Gastroesophageal sphincter (tissue), 4 donors: ENCODE data around the gene MKLN1. TPM values are rescaled to one million over a fixed set of nuclear protein-coding genes. Genes with fewer than 3 reads are reported as not detected.

ENCODE experiments used
- ATAC-seq: fragments of 150-250 bp; one replicate; pipeline ENCODE4 v1.9.1; 2016; ENCODE audit warnings: mild to moderate bottlenecking, moderate library complexity
- H3K27ac ChIP-seq, 4 donors: fragments of 200-600 bp; sonication (generic) in 3 of 4; 1 replicate in 3 of 4; 2 replicates in 1 of 4; pipeline ENCODE4 v1.5.1; 2016 to 2019
- H3K27me3 ChIP-seq: fragments of 200-600 bp; sonication (generic); one replicate; pipeline ENCODE4 v1.5.1; 2019
- H3K36me3 ChIP-seq, 2 donors: fragments of 200-600 bp; sonication (generic); one replicate each; pipeline ENCODE4 v1.5.1; 2019; ENCODE audit warnings: control low read depth in 1 of 2
- H3K4me1 ChIP-seq, 3 donors: fragments of 200-600 bp; sonication (generic); 1 replicate in 2 of 3; 2 replicates in 1 of 3; pipeline ENCODE4 v1.5.1; 2016 to 2019; ENCODE audit warnings: control low read depth in 2 of 3
- H3K4me3 ChIP-seq, 2 donors: fragments of 200-600 bp; sonication (generic); one replicate each; pipeline ENCODE4 v1.5.1; 2019; ENCODE audit warnings: mild to moderate bottlenecking in 1 of 2, moderate library complexity in 1 of 2
- H3K9me3 ChIP-seq, 3 donors: fragments of 200-600 bp; sonication (generic); one replicate each; pipeline ENCODE4 v1.5.1; 2017 to 2019; ENCODE audit warnings: control low read depth in 2 of 3
- EP300 ChIP-seq: sonication (generic); formaldehyde crosslinking; IDR thresholded peaks from one replicate; pipeline ENCODE4 v1.6.1; 2017; ENCODE audit warnings: antibody characterized with exemption, mild to moderate bottlenecking
- POLR2A ChIP-seq, 2 donors: fragments of 450-650 bp; IDR thresholded peaks; one replicate each; pipeline ENCODE4 v1.6.1; 2017; ENCODE audit warnings: antibody characterized with exemption in 2 of 2, mild to moderate bottlenecking in 2 of 2, moderate library complexity in 1 of 2
- POLR2AphosphoS5 ChIP-seq: sonication (generic); formaldehyde crosslinking; IDR thresholded peaks from one replicate; pipeline ENCODE4 v1.6.1; 2017; ENCODE audit warnings: antibody characterized with exemption
- WGBS, 2 donors: methylation state at CpG; one replicate each; pipeline ENCODE4 v1.1.5; 2018; ENCODE audit warnings: low coverage in 1 of 2; 5-methylcytosine and 5-hydroxymethylcytosine counted together
- total RNA-seq, 4 donors: library from RNA; depleted of rRNA; stranded (reverse); fragments of >200 nt; gene quantifications; one replicate each; pipeline ENCODE4 v1.1.0, GENCODE V29; 2016
- TF ChIP-seq, protein P1 (sequence below), 4 experiments: fragments of 200-600 bp in 2 of 4; fragments of 450-650 bp in 2 of 4; sonication (generic) in 1 of 4; IDR thresholded peaks; one replicate each; pipeline ENCODE4 v1.5.1; 2017 to 2019; ENCODE audit warnings: antibody characterized with exemption in 4 of 4, mild to moderate bottlenecking in 2 of 4, moderate library complexity in 2 of 4

MKLN1 gene
- total RNA-seq, 4 donors from 2014 or later = 40.4 to 82.8 (median 58.6) TPM

GRCh38 chr7:131335639-131336381 lies 8.1 kb downstream of the MKLN1 start:
- 64 to 76% methylated on average over 2 of the region's 2 CpGs for WGBS, 2 donors
- no peak for ATAC-seq
- H3K27me3 ChIP-seq = no peaks in the 10 kb centered on the region

GRCh38 chr7:131336956-131337355 lies 9.3 kb downstream of the MKLN1 start:
- no peak overlapping the region for H3K27ac ChIP-seq
- peaks cover 0 to 48% (median 0%) of the 10 kb centered on the region in 3 donors for H3K4me1 ChIP-seq
- TF ChIP-seq POLR2A (IDR thresholded peaks at IDR 0.05) (no peak), EP300 (no peak), POLR2AphosphoS5 (no peak)
- TF ChIP-seq, protein P1, sequence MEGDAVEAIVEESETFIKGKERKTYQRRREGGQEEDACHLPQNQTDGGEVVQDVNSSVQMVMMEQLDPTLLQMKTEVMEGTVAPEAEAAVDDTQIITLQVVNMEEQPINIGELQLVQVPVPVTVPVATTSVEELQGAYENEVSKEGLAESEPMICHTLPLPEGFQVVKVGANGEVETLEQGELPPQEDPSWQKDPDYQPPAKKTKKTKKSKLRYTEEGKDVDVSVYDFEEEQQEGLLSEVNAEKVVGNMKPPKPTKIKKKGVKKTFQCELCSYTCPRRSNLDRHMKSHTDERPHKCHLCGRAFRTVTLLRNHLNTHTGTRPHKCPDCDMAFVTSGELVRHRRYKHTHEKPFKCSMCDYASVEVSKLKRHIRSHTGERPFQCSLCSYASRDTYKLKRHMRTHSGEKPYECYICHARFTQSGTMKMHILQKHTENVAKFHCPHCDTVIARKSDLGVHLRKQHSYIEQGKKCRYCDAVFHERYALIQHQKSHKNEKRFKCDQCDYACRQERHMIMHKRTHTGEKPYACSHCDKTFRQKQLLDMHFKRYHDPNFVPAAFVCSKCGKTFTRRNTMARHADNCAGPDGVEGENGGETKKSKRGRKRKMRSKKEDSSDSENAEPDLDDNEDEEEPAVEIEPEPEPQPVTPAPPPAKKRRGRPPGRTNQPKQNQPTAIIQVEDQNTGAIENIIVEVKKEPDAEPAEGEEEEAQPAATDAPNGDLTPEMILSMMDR (IDR thresholded peaks at IDR 0.05) = no peak
- H3K36me3 ChIP-seq = no peaks in the 10 kb centered on the region
- WGBS, 2 donors = 90 to 94% methylated on average over 2 of the region's 2 CpGs
- H3K4me3 ChIP-seq = no peak overlapping the region
- no peak for ATAC-seq
- H3K9me3 ChIP-seq = peaks cover 0 to 15% (median 0%) of the 10 kb centered on the region in 3 donors
- H3K27me3 ChIP-seq = no peaks in the 10 kb centered on the region

More at GRCh38 chr7:131335639-131336381, 8.1 kb downstream of the MKLN1 start:
- Histone ChIP-seq H3K4me3 (no peak overlapping the region), H3K27ac (no peak overlapping the region), H3K4me1 (peaks cover 0 to 48% (median 0%) of the 10 kb centered on the region in 3 donors), H3K9me3 (peaks cover 0 to 15% (median 0%) of the 10 kb centered on the region in 3 donors), H3K36me3 (no peaks in the 10 kb centered on the region)
- TF ChIP-seq, protein P1 (IDR thresholded peaks at IDR 0.05) = no peak
- TF ChIP-seq POLR2A (IDR thresholded peaks at IDR 0.05) (no peak), POLR2AphosphoS5 (no peak), EP300 (no peak)

GRCh38 chr7:131338173-131338572 lies 10.5 kb downstream of the MKLN1 start:
- H3K9me3 ChIP-seq = peaks cover 0 to 15% (median 0%) of the 10 kb centered on the region in 3 donors
- ATAC-seq = no peak
- H3K27ac ChIP-seq = no peak overlapping the region
- H3K27me3 ChIP-seq = no peaks in the 10 kb centered on the region
- TF ChIP-seq POLR2A (IDR thresholded peaks at IDR 0.05) (no peak), POLR2AphosphoS5 (no peak), EP300 (no peak)
- TF ChIP-seq, protein P1 (IDR thresholded peaks at IDR 0.05) = no peak
- H3K4me3 ChIP-seq = no peak overlapping the region
- no peaks in the 10 kb centered on the region for H3K36me3 ChIP-seq
- peaks cover 0 to 49% (median 3%) of the 10 kb centered on the region in 3 donors for H3K4me1 ChIP-seq

DNA sequence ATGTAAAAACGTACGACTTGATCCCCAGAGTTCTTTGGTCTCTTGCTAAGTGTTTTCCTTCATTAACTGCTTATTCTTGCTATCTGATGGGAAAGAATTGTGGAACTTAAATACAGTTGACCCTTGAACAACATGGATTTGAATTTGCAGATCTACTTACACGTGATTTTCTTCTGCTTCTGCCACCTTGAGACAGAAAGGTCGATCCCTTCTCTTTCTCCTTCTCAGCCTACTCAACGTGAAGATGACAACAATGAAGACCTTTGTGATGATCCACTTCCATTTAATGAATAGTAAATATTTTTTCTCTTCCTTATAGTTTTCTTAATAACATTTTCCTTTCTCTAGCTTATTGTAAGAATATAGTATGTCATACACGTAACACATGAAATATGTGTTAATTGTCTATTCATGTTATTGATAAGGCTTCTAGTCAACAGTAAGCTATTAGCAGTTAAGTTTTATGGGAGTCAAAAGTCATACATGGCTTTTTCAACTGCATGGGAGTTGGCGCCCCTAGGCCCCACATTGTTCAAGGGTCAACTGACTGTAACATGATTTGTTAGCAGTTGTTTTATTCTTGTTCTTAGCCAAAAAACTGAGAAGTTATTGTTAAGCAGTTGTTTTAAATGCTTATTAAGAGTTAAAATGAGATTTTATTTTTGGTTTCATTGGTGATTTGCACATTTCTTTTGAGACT lies 11.2 kb downstream of the MKLN1 start:
- no peak for ATAC-seq
- 67 to 69% methylated on average over 3 to 7 of the region's 7 CpGs for WGBS, 2 donors

More for the DNA sequence above, 11.2 kb downstream of the MKLN1 start:
- H3K9me3 ChIP-seq = peaks cover 0 to 15% (median 0%) of the 10 kb centered on the region in 3 donors
- TF ChIP-seq EP300 = no peak
- TF ChIP-seq, protein P1 (IDR thresholded peaks at IDR 0.05) = no peak
- no peak for TF ChIP-seq POLR2A (IDR thresholded peaks at IDR 0.05)
- TF ChIP-seq POLR2AphosphoS5 = no peak
- H3K4me1 ChIP-seq = peaks cover 0 to 53% (median 5%) of the 10 kb centered on the region in 3 donors
- no peak overlapping the region for H3K4me3 ChIP-seq
- no peak overlapping the region for H3K27ac ChIP-seq
- H3K36me3 ChIP-seq = no peaks in the 10 kb centered on the region
- no peaks in the 10 kb centered on the region for H3K27me3 ChIP-seq
